ENCODE data around the gene C4orf50. TPM values are rescaled to one million over a fixed set of nuclear protein-coding genes. Genes with fewer than 3 reads are reported as not detected.

C4orf50 gene
- polyA plus RNA-seq, 3 donors = not detected

DNA sequence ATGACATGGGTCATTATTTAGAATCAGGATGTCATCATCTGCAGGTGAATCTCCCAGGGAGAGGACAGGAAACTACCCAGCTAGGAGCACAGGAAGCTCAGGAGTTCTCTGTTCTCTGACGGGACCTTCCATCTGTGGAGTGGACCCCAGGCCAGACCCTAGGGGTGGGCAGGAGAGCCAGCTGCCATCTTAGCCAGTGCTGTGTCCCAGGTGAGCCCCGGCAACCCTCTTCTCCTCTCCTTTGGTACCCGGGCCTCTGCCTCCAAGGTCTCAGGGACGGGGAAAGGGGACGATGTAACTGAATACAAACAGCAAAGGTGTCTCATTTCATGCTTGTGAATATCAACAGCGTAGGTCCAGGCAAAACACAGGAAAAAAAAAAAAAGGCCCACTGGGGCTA lies 48.5 kb downstream of the C4orf50 start:
- WGBS (ENCODE audit: insufficient coverage) = 67% methylated on average over 1 of the region's 6 CpGs
- DNase-seq = no peak
- no peak overlapping the region for H3K27ac ChIP-seq (ENCODE audit: low read depth in 1 of 2, low read length in 2 of 2)
- Mint-ChIP-seq H3K4me3 (no peak overlapping the region), H3K9me3 (no peaks in the 10 kb centered on the region), H3K27me3 (ENCODE audit: low read depth in 3 of 3) (peaks cover 6 to 13% (median 13%) of the 10 kb centered on the region in 3 donors), H3K36me3 (no peaks in the 10 kb centered on the region), H3K4me1 (no peaks in the 10 kb centered on the region), H3K27ac (no peak overlapping the region)
- TF ChIP-seq, protein P1, sequence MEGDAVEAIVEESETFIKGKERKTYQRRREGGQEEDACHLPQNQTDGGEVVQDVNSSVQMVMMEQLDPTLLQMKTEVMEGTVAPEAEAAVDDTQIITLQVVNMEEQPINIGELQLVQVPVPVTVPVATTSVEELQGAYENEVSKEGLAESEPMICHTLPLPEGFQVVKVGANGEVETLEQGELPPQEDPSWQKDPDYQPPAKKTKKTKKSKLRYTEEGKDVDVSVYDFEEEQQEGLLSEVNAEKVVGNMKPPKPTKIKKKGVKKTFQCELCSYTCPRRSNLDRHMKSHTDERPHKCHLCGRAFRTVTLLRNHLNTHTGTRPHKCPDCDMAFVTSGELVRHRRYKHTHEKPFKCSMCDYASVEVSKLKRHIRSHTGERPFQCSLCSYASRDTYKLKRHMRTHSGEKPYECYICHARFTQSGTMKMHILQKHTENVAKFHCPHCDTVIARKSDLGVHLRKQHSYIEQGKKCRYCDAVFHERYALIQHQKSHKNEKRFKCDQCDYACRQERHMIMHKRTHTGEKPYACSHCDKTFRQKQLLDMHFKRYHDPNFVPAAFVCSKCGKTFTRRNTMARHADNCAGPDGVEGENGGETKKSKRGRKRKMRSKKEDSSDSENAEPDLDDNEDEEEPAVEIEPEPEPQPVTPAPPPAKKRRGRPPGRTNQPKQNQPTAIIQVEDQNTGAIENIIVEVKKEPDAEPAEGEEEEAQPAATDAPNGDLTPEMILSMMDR (IDR thresholded peaks at IDR 0.05) = no peak
- no peak overlapping the region for H2AFZ ChIP-seq (ENCODE audit: insufficient read depth, low read depth, low read length, poor library complexity, severe bottlenecking)
- H3K36me3 ChIP-seq (replicated peaks in 1 of 2; ENCODE audit: control insufficient read depth in 1 of 2, insufficient read depth in 2 of 2, low read length in 2 of 2) = no peaks in the 10 kb centered on the region
- intact Hi-C loops (cut with micrococcal nuclease) = no loop called here
- no peaks in the 10 kb centered on the region for H3K27me3 ChIP-seq (ENCODE audit: control insufficient read depth in 2 of 2, insufficient read depth in 2 of 2, low read length in 2 of 2)
- no peaks in the 10 kb centered on the region for H4K20me1 ChIP-seq (ENCODE audit: insufficient read depth, low read length)
- no peaks in the 10 kb centered on the region for H3K9me3 ChIP-seq (replicated peaks in 1 of 2; ENCODE audit: control insufficient read depth in 1 of 2, insufficient read depth in 1 of 2, low read length in 2 of 2)
- H3K9ac ChIP-seq (ENCODE audit: insufficient read depth, low read length, poor library complexity, severe bottlenecking) = no peak overlapping the region
- H3K4me3 ChIP-seq (replicated peaks in 1 of 3; ENCODE audit: low read depth in 2 of 3, low read length in 3 of 3) = no peak overlapping the region
- no peak overlapping the region for H3K4me2 ChIP-seq (replicated peaks; ENCODE audit: extremely low read depth, low read length, poor library complexity, severe bottlenecking)
- H3K79me2 ChIP-seq (ENCODE audit: insufficient read depth, low read length) = no peaks in the 10 kb centered on the region
- H3K4me1 ChIP-seq (ENCODE audit: control insufficient read depth in 1 of 2, insufficient read depth in 2 of 2, low read length in 2 of 2) = no peaks in the 10 kb centered on the region

DNA sequence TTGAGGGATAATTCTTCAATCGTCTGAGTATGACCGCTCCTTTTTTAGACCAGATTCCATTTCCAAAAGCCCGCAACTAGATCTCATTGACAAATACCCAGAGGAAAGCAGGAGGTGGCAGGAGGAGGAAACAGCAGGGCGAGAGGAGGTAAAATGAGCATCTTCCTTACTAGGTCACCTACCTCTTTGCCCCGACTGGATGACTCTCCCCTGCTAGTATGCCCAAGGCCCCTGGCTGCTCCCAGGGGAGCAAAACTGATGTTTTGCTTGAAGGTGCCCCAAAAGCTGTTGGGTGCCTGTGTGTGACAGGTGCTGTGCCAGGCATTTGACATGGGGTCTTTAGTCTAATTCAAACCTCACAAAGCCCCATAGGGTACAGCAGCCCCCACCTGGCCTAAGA lies 48.9 kb downstream of the C4orf50 start:
- WGBS (ENCODE audit: insufficient coverage) = 100% methylated on average over 2 of the region's 5 CpGs
- H3K27me3 Mint-ChIP-seq (ENCODE audit: low read depth in 3 of 3) = peaks cover 7 to 12% (median 10%) of the 10 kb centered on the region in 3 donors
- intact Hi-C loops (cut with micrococcal nuclease) = no loop called here

More for the DNA sequence above, 48.9 kb downstream of the C4orf50 start:
- H3K4me3 Mint-ChIP-seq = no peak overlapping the region
- H3K36me3 ChIP-seq (replicated peaks in 1 of 2; ENCODE audit: control insufficient read depth in 1 of 2, insufficient read depth in 2 of 2, low read length in 2 of 2) = no peaks in the 10 kb centered on the region
- no peaks in the 10 kb centered on the region for H3K9me3 ChIP-seq (replicated peaks in 1 of 2; ENCODE audit: control insufficient read depth in 1 of 2, insufficient read depth in 1 of 2, low read length in 2 of 2)
- DNase-seq = no peak
- H3K4me3 ChIP-seq (replicated peaks in 1 of 3; ENCODE audit: low read depth in 2 of 3, low read length in 3 of 3) = no peak overlapping the region
- TF ChIP-seq, protein P1 (IDR thresholded peaks at IDR 0.05) = no peak
- H3K27ac Mint-ChIP-seq = no peak overlapping the region
- no peaks in the 10 kb centered on the region for H3K27me3 ChIP-seq (ENCODE audit: control insufficient read depth in 2 of 2, insufficient read depth in 2 of 2, low read length in 2 of 2)
- no peak overlapping the region for H3K9ac ChIP-seq (ENCODE audit: insufficient read depth, low read length, poor library complexity, severe bottlenecking)
- H2AFZ ChIP-seq (ENCODE audit: insufficient read depth, low read depth, low read length, poor library complexity, severe bottlenecking) = no peak overlapping the region
- H3K36me3 Mint-ChIP-seq = no peaks in the 10 kb centered on the region
- no peaks in the 10 kb centered on the region for H4K20me1 ChIP-seq (ENCODE audit: insufficient read depth, low read length)
- no peaks in the 10 kb centered on the region for H3K4me1 ChIP-seq (ENCODE audit: control insufficient read depth in 1 of 2, insufficient read depth in 2 of 2, low read length in 2 of 2)
- no peaks in the 10 kb centered on the region for H3K79me2 ChIP-seq (ENCODE audit: insufficient read depth, low read length)
- no peak overlapping the region for H3K27ac ChIP-seq (ENCODE audit: low read depth in 1 of 2, low read length in 2 of 2)
- no peak overlapping the region for H3K4me2 ChIP-seq (replicated peaks; ENCODE audit: extremely low read depth, low read length, poor library complexity, severe bottlenecking)
- no peaks in the 10 kb centered on the region for H3K4me1 Mint-ChIP-seq
- H3K9me3 Mint-ChIP-seq = no peaks in the 10 kb centered on the region
